Measurements from ENCODE around the gene DPP7. TPM values are rescaled to one million over a fixed set of nuclear protein-coding genes. Genes with fewer than 3 reads are reported as not detected.

DPP7 gene
- total and polyA plus RNA-seq, 4 experiments from 2014 or later, result 135 to 362 (median 282) TPM

GRCh38 chr9:137150617-137151457, 36.3 kb upstream of the DPP7 start:
- Histone ChIP-seq H3K9me3 (ENCODE audit: control insufficient read depth in 1 of 2, low read length in 2 of 2) (no peaks in the 10 kb centered on the region), H3K4me3 (ENCODE audit: low read length in 2 of 2) (no peak overlapping the region), H3K4me1 (ENCODE audit: insufficient read depth, low read length) (no peaks in the 10 kb centered on the region), H3K36me3 (ENCODE audit: insufficient read depth, low read length) (no peaks in the 10 kb centered on the region), H3K27ac (ENCODE audit: low read depth, low read length) (no peak overlapping the region), H3K27me3 (ENCODE audit: insufficient read depth, low read length) (no peaks in the 10 kb centered on the region)
- H3K9me3 Mint-ChIP-seq, result no peaks in the 10 kb centered on the region
- intact Hi-C loops (cut with micrococcal nuclease), result no loop called here
- H3K36me3 Mint-ChIP-seq, result no peaks in the 10 kb centered on the region
- POLR2A ChIA-PET (ENCODE audit: partially characterized antibody), result no interaction called here
- peaks cover 3 to 9% of the 10 kb centered on the region in 2 donors for H3K27me3 Mint-ChIP-seq
- peak overlapping the region in 2 of 7 donors; percentile 58 to 62 for H3K27ac Mint-ChIP-seq
- peaks cover 0 to 8% (median 0%) of the 10 kb centered on the region in 4 donors for H3K4me1 Mint-ChIP-seq
- DNase-seq, result peak in 1 of 5 donors; percentile 34
- CTCF ChIA-PET (ENCODE audit: partially characterized antibody), result no interaction called here
- H3K4me3 Mint-ChIP-seq, result no peak overlapping the region

- H3K4me3 ChIP-seq (ENCODE audit: low read length in 2 of 2), result no peak overlapping the region
- no peaks in the 10 kb centered on the region for H3K4me1 ChIP-seq (ENCODE audit: insufficient read depth, low read length)
- no peaks in the 10 kb centered on the region for H3K9me3 Mint-ChIP-seq
- no peak overlapping the region for H3K27ac ChIP-seq (ENCODE audit: low read depth, low read length)
- peaks cover 3 to 6% of the 10 kb centered on the region in 2 donors for H3K27me3 Mint-ChIP-seq
- H3K4me1 Mint-ChIP-seq, result peaks cover 0 to 8% (median 0%) of the 10 kb centered on the region in 4 donors
- peak in 1 of 5 donors; percentile 18 for DNase-seq
- no peak overlapping the region for H3K27ac Mint-ChIP-seq
- intact Hi-C loops (cut with micrococcal nuclease), result no loop called here
- H3K36me3 ChIP-seq (ENCODE audit: insufficient read depth, low read length), result no peaks in the 10 kb centered on the region
- no peaks in the 10 kb centered on the region for H3K36me3 Mint-ChIP-seq
- no peaks in the 10 kb centered on the region for H3K9me3 ChIP-seq (ENCODE audit: control insufficient read depth in 1 of 2, low read length in 2 of 2)
- H3K27me3 ChIP-seq (ENCODE audit: insufficient read depth, low read length), result no peaks in the 10 kb centered on the region
- POLR2A ChIA-PET (ENCODE audit: partially characterized antibody), result no interaction called here
- CTCF ChIA-PET (ENCODE audit: partially characterized antibody), result no interaction called here
- no peak overlapping the region for H3K4me3 Mint-ChIP-seq
These were observed 35.5 kb upstream of the DPP7 start for GRCh38 chr9:137149942-137150616.

DNA sequence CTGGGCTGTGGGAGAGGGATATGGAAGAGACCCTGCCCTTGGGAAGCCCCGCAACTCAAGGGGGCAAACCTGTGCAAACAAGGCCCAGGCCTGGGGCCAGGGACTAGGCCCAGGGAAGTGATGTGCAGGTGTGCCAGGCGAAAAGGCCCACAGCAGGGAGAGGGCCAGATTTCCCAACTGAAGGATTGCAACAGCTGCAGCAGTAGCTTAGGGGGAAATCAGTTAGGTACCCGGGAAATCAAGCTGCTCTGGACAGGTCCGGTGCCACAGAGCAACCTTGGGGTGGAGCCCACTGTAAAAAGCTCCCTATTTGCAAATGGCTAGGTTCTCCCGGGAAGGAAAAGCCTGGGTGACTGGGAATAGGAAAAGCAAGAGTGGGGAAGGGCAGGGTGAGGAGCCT, 34.8 kb upstream of the DPP7 start:
- no peaks in the 10 kb centered on the region for H3K36me3 ChIP-seq (ENCODE audit: insufficient read depth, low read length)
- no peaks in the 10 kb centered on the region for H3K27me3 ChIP-seq (ENCODE audit: insufficient read depth, low read length)
- CTCF ChIA-PET (ENCODE audit: partially characterized antibody), result interaction anchor here (0.7 kb wide), 1 partner anchor 78 kb away, joined by 3 read pairs; the partner anchor contains the start of gene RNF224
- intact Hi-C loops (cut with micrococcal nuclease), result no loop called here
- H3K36me3 Mint-ChIP-seq, result no peaks in the 10 kb centered on the region
- H3K9me3 ChIP-seq (ENCODE audit: control insufficient read depth in 1 of 2, low read length in 2 of 2), result no peaks in the 10 kb centered on the region
- H3K4me1 Mint-ChIP-seq, result peaks cover 0 to 8% (median 0%) of the 10 kb centered on the region in 4 donors
- H3K27ac Mint-ChIP-seq, result no peak overlapping the region
- H3K4me1 ChIP-seq (ENCODE audit: insufficient read depth, low read length), result no peaks in the 10 kb centered on the region
- no peaks in the 10 kb centered on the region for H3K9me3 Mint-ChIP-seq
- H3K4me3 ChIP-seq (ENCODE audit: low read length in 2 of 2), result no peak overlapping the region
- no peak overlapping the region for H3K27ac ChIP-seq (ENCODE audit: low read depth, low read length)
- peaks cover 3% of the 10 kb centered on the region in 2 donors for H3K27me3 Mint-ChIP-seq
- POLR2A ChIA-PET (ENCODE audit: partially characterized antibody), result no interaction called here
- peak in 1 of 5 donors; percentile 14 for DNase-seq
- no peak overlapping the region for H3K4me3 Mint-ChIP-seq

- CTCF ChIA-PET (ENCODE audit: partially characterized antibody), result no interaction called here
- Mint-ChIP-seq H3K4me3 (no peak overlapping the region), H3K4me1 (peaks cover 0 to 8% (median 0%) of the 10 kb centered on the region in 4 donors), H3K27ac (no peak overlapping the region), H3K36me3 (no peaks in the 10 kb centered on the region), H3K9me3 (no peaks in the 10 kb centered on the region), H3K27me3 (peaks cover 3 to 6% of the 10 kb centered on the region in 2 donors)
- no peaks in the 10 kb centered on the region for H3K9me3 ChIP-seq (ENCODE audit: control insufficient read depth in 1 of 2, low read length in 2 of 2)
- no peaks in the 10 kb centered on the region for H3K4me1 ChIP-seq (ENCODE audit: insufficient read depth, low read length)
- POLR2A ChIA-PET (ENCODE audit: partially characterized antibody), result no interaction called here
- H3K27ac ChIP-seq (ENCODE audit: low read depth, low read length), result no peak overlapping the region
- intact Hi-C loops (cut with micrococcal nuclease), result no loop called here
- H3K4me3 ChIP-seq (ENCODE audit: low read length in 2 of 2), result no peak overlapping the region
- peak in 1 of 5 donors; percentile 5 for DNase-seq
- no peaks in the 10 kb centered on the region for H3K36me3 ChIP-seq (ENCODE audit: insufficient read depth, low read length)
- H3K27me3 ChIP-seq (ENCODE audit: insufficient read depth, low read length), result no peaks in the 10 kb centered on the region
These were observed 34.1 kb upstream of the DPP7 start for GRCh38 chr9:137148661-137149060.

DNA sequence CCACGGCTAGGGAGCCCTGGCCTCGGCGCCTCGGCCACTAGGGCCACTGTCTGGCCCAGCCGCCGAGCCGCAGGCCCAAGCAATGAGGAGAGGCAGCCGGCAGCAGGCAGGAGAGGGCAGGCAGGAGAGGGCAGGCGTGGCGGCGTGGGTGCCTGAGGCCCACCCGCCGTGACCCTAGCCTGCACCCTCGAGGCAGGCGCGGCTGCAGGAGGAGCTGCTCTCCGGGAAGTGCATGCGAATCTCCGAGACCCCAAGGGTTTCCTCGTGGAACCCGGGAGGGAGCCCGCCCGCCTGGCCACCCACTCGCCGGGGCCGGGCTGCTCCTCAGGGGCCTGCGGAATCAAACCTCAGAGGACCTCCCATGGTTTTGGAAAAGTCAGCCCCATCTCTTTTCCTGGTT, 33.7 kb upstream of the DPP7 start:
- Mint-ChIP-seq H3K4me1 (peaks cover 0 to 8% (median 0%) of the 10 kb centered on the region in 4 donors), H3K27ac (no peak overlapping the region), H3K9me3 (no peaks in the 10 kb centered on the region), H3K36me3 (no peaks in the 10 kb centered on the region), H3K27me3 (peaks cover 6% of the 10 kb centered on the region in 2 donors), H3K4me3 (no peak overlapping the region)
- intact Hi-C loops (cut with micrococcal nuclease), result no loop called here
- Histone ChIP-seq H3K27me3 (ENCODE audit: insufficient read depth, low read length) (no peaks in the 10 kb centered on the region), H3K27ac (ENCODE audit: low read depth, low read length) (no peak overlapping the region), H3K9me3 (ENCODE audit: control insufficient read depth in 1 of 2, low read length in 2 of 2) (no peaks in the 10 kb centered on the region), H3K4me3 (ENCODE audit: low read length in 2 of 2) (no peak overlapping the region), H3K4me1 (ENCODE audit: insufficient read depth, low read length) (no peaks in the 10 kb centered on the region), H3K36me3 (ENCODE audit: insufficient read depth, low read length) (no peaks in the 10 kb centered on the region)
- ChIA-PET CTCF (ENCODE audit: partially characterized antibody) (no interaction called here), POLR2A (ENCODE audit: partially characterized antibody) (no interaction called here)
- DNase-seq, result peak in 1 of 5 donors; percentile 16

- intact Hi-C loops (cut with micrococcal nuclease), result no loop called here
- no peak overlapping the region for H3K4me3 ChIP-seq (ENCODE audit: low read length in 2 of 2)
- Mint-ChIP-seq H3K27ac (no peak overlapping the region), H3K4me1 (peaks cover 0 to 8% (median 0%) of the 10 kb centered on the region in 4 donors), H3K27me3 (peaks cover 6 to 7% of the 10 kb centered on the region in 2 donors), H3K4me3 (no peak overlapping the region), H3K9me3 (no peaks in the 10 kb centered on the region), H3K36me3 (no peaks in the 10 kb centered on the region)
- POLR2A ChIA-PET (ENCODE audit: partially characterized antibody), result no interaction called here
- no peaks in the 10 kb centered on the region for H3K9me3 ChIP-seq (ENCODE audit: control insufficient read depth in 1 of 2, low read length in 2 of 2)
- DNase-seq, result peak in 1 of 5 donors; percentile 4
- CTCF ChIA-PET (ENCODE audit: partially characterized antibody), result no interaction called here
- H3K27me3 ChIP-seq (ENCODE audit: insufficient read depth, low read length), result no peaks in the 10 kb centered on the region
- H3K36me3 ChIP-seq (ENCODE audit: insufficient read depth, low read length), result no peaks in the 10 kb centered on the region
- no peaks in the 10 kb centered on the region for H3K4me1 ChIP-seq (ENCODE audit: insufficient read depth, low read length)
- H3K27ac ChIP-seq (ENCODE audit: low read depth, low read length), result no peak overlapping the region
These were observed 33.2 kb upstream of the DPP7 start for GRCh38 chr9:137147793-137148160.

- H3K4me1 Mint-ChIP-seq, result peaks cover 0 to 8% (median 0%) of the 10 kb centered on the region in 4 donors
- peak in 1 of 5 donors; percentile 24 for DNase-seq
These were observed 32.7 kb upstream of the DPP7 start for GRCh38 chr9:137147091-137147792.

More at GRCh38 chr9:137147091-137147792, 32.7 kb upstream of the DPP7 start:
- H3K27ac ChIP-seq (ENCODE audit: low read depth, low read length), result no peak overlapping the region
- H3K9me3 ChIP-seq (ENCODE audit: control insufficient read depth in 1 of 2, low read length in 2 of 2), result no peaks in the 10 kb centered on the region
- Mint-ChIP-seq H3K27me3 (peaks cover 9 to 11% of the 10 kb centered on the region in 2 donors), H3K9me3 (peaks cover 0 to under 1% (median 0%) of the 10 kb centered on the region in 8 donors), H3K27ac (no peak overlapping the region), H3K36me3 (no peaks in the 10 kb centered on the region), H3K4me3 (no peak overlapping the region)
- intact Hi-C loops (cut with micrococcal nuclease), result no loop called here
- H3K27me3 ChIP-seq (ENCODE audit: insufficient read depth, low read length), result no peaks in the 10 kb centered on the region
- no peaks in the 10 kb centered on the region for H3K4me1 ChIP-seq (ENCODE audit: insufficient read depth, low read length)
- H3K4me3 ChIP-seq (ENCODE audit: low read length in 2 of 2), result no peak overlapping the region
- ChIA-PET CTCF (ENCODE audit: partially characterized antibody) (no interaction called here), POLR2A (ENCODE audit: partially characterized antibody) (no interaction called here)
- no peaks in the 10 kb centered on the region for H3K36me3 ChIP-seq (ENCODE audit: insufficient read depth, low read length)

Data from CD4-positive, alpha-beta memory T cell (primary cell).